ENCODE results near the gene MAPKAP1. TPM values are rescaled to one million over a fixed set of nuclear protein-coding genes. Genes with fewer than 3 reads are reported as not detected.
"Not testable (repeated sequence)": the region's sequence is repeated elsewhere in the genome, so short reads cannot be mapped to it uniquely, and the experiment has no call there.

MAPKAP1 gene
- total and polyA plus RNA-seq, 9 donors: 47.3 to 67.3 (median 59.6) TPM

DNA sequence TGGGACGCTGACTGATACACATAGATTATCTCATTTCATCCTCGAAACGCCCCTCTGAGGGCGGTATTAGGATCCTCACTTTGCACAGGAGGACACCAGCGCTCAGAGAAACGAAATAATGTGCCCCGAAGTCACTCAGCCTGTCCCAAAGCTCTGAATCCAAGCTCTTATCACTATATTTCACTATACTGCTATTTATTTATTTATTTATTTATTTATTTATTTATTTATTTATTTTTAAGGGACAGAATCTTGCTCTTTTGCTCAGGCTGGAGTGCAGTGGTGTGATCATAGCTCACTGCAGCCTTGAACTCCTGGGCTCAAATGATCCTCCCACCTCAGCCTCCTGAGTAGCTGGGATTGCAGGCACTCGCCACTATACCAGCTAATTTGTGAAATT, 306.8 kb downstream of the MAPKAP1 start:
- WGBS (ENCODE audit: insufficient coverage): 89% methylated on average over 5 of the region's 8 CpGs

DNA sequence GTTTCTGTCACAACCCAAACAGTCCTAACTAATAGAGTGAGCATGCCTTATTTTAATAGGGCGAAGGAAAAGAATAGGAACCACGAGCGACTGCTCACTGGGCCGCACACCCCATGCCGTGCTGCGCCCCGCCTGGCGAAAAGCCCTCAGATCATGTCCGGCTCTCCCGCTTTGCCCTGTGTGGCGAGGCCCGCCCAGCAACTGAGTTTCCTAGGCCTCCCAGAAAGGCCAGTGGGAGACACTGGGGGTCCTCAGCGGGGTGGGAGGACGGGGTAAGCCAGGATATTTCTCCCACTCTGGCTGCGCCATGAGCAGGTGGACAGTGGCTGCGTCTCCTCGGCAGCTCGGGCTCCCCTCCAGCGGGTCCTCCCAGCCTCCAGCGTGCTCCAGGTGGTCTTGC, 307.3 kb downstream of the MAPKAP1 start:
- no peaks in the 10 kb centered on the region for H3K9me3 ChIP-seq (replicated peaks; ENCODE audit: control insufficient read depth, low read depth, low read length)
- no peak for DNase-seq
- H3K27me3 ChIP-seq (ENCODE audit: control insufficient read depth, insufficient read depth, low read length): no peaks in the 10 kb centered on the region
- 78% methylated on average over 19 of the region's 20 CpGs for WGBS (ENCODE audit: insufficient coverage)
- H3K4me1 ChIP-seq (ENCODE audit: control insufficient read depth, insufficient read depth, low read length): no peaks in the 10 kb centered on the region
- H3K4me3 ChIP-seq (ENCODE audit: low read length): no peak overlapping the region
- no peak overlapping the region for H3K27ac ChIP-seq (ENCODE audit: low read length)
- no peaks in the 10 kb centered on the region for H3K36me3 ChIP-seq (ENCODE audit: control insufficient read depth, insufficient read depth, low read length)

More for the DNA sequence above, 306.8 kb downstream of the MAPKAP1 start:
- not testable (repeated sequence) for H3K27ac ChIP-seq (ENCODE audit: low read length); H3K27me3 ChIP-seq (ENCODE audit: control insufficient read depth, insufficient read depth, low read length); H3K36me3 ChIP-seq (ENCODE audit: control insufficient read depth, insufficient read depth, low read length); H3K4me3 ChIP-seq (ENCODE audit: low read length); H3K9me3 ChIP-seq (replicated peaks; ENCODE audit: control insufficient read depth, low read depth, low read length); DNase-seq; H3K4me1 ChIP-seq (ENCODE audit: control insufficient read depth, insufficient read depth, low read length)

DNA sequence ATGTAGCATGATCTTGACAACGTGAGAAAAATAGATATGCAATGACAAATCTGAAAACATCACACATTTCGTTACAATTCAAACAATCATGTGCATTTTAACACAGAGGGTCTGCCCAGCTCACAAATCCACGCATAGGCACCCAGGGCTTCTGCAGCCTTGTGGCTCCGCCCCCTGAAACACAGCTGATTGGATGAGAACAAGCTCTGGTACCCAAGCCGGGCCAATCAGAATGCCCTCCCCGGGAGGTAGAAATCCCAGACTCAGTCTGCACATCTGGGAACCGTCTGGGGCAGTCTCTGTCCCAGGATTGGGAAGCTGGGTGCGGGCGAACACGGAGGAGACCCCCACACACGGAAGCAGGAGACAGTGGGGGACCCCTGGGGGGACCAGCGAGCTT, 307.8 kb downstream of the MAPKAP1 start:
- WGBS (ENCODE audit: insufficient coverage): 64% methylated on average over 5 of the region's 12 CpGs
- H3K27ac ChIP-seq (ENCODE audit: low read length): no peak overlapping the region
- no peaks in the 10 kb centered on the region for H3K27me3 ChIP-seq (ENCODE audit: control insufficient read depth, insufficient read depth, low read length)
- H3K4me3 ChIP-seq (ENCODE audit: low read length): no peak overlapping the region
- no peak for DNase-seq
- no peaks in the 10 kb centered on the region for H3K4me1 ChIP-seq (ENCODE audit: control insufficient read depth, insufficient read depth, low read length)
- H3K36me3 ChIP-seq (ENCODE audit: control insufficient read depth, insufficient read depth, low read length): no peaks in the 10 kb centered on the region
- H3K9me3 ChIP-seq (replicated peaks; ENCODE audit: control insufficient read depth, low read depth, low read length): no peaks in the 10 kb centered on the region

DNA sequence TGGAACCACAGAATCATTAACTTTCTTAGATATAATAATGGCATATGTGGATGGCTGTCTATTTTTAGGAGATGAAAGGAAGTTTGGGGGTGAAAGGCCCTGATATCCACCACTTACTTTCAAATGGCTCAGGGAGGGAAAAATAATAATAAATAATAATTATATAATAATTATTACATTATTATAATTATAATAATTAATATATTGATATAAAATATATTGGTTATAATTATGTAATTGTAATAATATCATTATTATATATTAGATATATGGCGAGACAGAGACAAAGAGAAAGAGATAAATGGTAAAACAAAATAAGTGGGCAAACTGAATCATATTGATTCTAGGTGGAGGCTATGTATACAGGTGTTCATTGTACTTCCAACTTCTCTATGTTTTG, 308.8 kb downstream of the MAPKAP1 start:
- Histone ChIP-seq H3K27ac (ENCODE audit: low read length) (no peak overlapping the region), H3K4me3 (ENCODE audit: low read length) (no peak overlapping the region), H3K9me3 (replicated peaks; ENCODE audit: control insufficient read depth, low read depth, low read length) (no peaks in the 10 kb centered on the region), H3K27me3 (ENCODE audit: control insufficient read depth, insufficient read depth, low read length) (no peaks in the 10 kb centered on the region), H3K4me1 (ENCODE audit: control insufficient read depth, insufficient read depth, low read length) (no peaks in the 10 kb centered on the region), H3K36me3 (ENCODE audit: control insufficient read depth, insufficient read depth, low read length) (no peaks in the 10 kb centered on the region)
- WGBS (ENCODE audit: insufficient coverage): no CpG with 5 or more reads among the region's 1 CpG
- DNase-seq: no peak

DNA sequence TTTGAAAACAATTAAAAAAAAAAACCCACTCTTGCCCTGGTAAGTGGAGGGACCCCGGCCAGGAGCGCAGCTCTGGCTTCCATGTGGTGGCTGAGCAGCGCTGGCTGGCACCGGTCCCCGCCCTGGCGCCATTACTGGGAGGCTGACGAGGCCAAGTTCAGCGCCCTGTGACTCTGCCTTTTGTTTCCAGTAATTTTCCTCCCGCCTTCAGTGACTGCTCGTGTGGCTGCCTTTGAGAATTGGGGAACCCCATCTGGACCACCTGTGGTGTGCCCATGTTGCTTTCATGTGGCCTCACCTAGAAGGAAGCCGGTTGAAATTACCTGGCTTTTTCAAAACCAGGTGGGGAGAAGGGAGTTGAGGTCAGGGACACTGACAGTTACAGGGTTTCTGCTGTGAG, 309.3 kb downstream of the MAPKAP1 start:
- H3K9me3 ChIP-seq (replicated peaks; ENCODE audit: control insufficient read depth, low read depth, low read length): no peaks in the 10 kb centered on the region
- H3K27me3 ChIP-seq (ENCODE audit: control insufficient read depth, insufficient read depth, low read length): no peaks in the 10 kb centered on the region
- H3K4me3 ChIP-seq (ENCODE audit: low read length): no peak overlapping the region
- 63% methylated on average over 10 of the region's 11 CpGs for WGBS (ENCODE audit: insufficient coverage)
- H3K27ac ChIP-seq (ENCODE audit: low read length): no peak overlapping the region
- DNase-seq: no peak
- H3K36me3 ChIP-seq (ENCODE audit: control insufficient read depth, insufficient read depth, low read length): no peaks in the 10 kb centered on the region
- no peaks in the 10 kb centered on the region for H3K4me1 ChIP-seq (ENCODE audit: control insufficient read depth, insufficient read depth, low read length)

DNA sequence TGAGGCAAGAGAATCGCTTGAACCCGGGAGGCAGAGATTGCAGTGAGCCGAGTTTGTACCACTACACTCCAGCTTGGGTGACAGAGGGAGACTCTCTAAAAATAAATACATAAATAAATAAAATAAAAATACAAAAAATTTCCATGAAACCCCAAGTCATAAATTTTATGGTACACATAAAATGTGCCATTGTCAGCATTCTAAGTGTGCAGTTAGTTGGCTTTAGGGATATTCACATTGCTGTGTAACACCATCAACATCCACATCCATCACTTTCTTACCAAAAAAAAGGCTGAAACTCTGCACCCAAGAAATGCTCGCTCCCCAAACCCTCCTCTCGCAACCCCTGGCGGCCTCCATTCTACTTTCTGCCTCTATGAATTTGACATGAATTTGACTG, 310.2 kb downstream of the MAPKAP1 start:
- H3K27ac ChIP-seq (ENCODE audit: low read length): no peak overlapping the region
- H3K36me3 ChIP-seq (ENCODE audit: control insufficient read depth, insufficient read depth, low read length): no peaks in the 10 kb centered on the region
- no peaks in the 10 kb centered on the region for H3K9me3 ChIP-seq (replicated peaks; ENCODE audit: control insufficient read depth, low read depth, low read length)
- no peak overlapping the region for H3K4me3 ChIP-seq (ENCODE audit: low read length)
- no peaks in the 10 kb centered on the region for H3K27me3 ChIP-seq (ENCODE audit: control insufficient read depth, insufficient read depth, low read length)
- H3K4me1 ChIP-seq (ENCODE audit: control insufficient read depth, insufficient read depth, low read length): no peaks in the 10 kb centered on the region
- 80% methylated on average over 1 of the region's 6 CpGs for WGBS (ENCODE audit: insufficient coverage)
- DNase-seq: no peak

DNA sequence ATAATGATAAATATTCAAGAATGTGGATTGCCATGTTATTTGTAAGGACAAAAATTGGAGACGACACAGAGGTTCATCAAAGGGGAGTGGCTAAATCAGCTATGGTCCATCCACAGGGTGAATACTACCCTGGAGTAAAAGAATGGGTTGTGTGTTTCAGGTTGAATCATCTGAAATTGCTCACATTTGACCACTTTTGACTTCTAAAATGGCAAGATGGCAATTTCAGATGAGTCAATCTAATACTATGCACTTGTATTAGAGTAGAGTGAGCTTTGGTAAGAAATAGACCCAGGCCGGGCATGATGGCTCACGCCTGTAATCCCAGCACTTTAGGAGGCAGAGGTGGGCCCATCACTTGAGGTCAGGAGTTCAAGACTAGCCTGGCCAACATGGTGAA, 313.6 kb downstream of the MAPKAP1 start:
- H3K4me3 ChIP-seq (ENCODE audit: low read length): no peak overlapping the region
- no peaks in the 10 kb centered on the region for H3K4me1 ChIP-seq (ENCODE audit: control insufficient read depth, insufficient read depth, low read length)
- no peaks in the 10 kb centered on the region for H3K27me3 ChIP-seq (ENCODE audit: control insufficient read depth, insufficient read depth, low read length)
- WGBS (ENCODE audit: insufficient coverage): 56% methylated on average over 1 of the region's 3 CpGs
- no peak for DNase-seq
- no peaks in the 10 kb centered on the region for H3K36me3 ChIP-seq (ENCODE audit: control insufficient read depth, insufficient read depth, low read length)
- H3K27ac ChIP-seq (ENCODE audit: low read length): no peak overlapping the region
- no peaks in the 10 kb centered on the region for H3K9me3 ChIP-seq (replicated peaks; ENCODE audit: control insufficient read depth, low read depth, low read length)

DNA sequence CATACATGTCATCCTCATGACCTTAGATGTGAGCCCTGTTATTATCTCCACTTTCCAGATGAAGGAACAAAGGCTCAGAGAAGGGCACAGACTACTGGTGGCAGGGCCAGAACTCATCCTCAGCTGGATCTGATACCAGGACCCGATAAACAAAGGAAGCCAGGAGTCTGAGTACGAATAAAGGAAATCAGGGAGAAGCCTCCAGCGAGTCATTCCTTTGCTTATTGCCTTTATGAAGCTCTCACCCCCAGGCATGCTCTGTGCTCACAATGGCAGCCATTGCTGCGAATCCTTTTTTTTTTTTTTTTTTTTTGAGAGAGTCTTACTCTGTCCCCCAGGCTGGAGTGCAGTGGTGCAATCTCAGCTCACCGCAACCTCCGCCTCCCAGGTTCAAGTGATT, 315.3 kb downstream of the MAPKAP1 start:
- no peaks in the 10 kb centered on the region for H3K27me3 ChIP-seq (ENCODE audit: control insufficient read depth, insufficient read depth, low read length)
- DNase-seq: no peak
- H3K9me3 ChIP-seq (replicated peaks; ENCODE audit: control insufficient read depth, low read depth, low read length): no peaks in the 10 kb centered on the region
- no peak overlapping the region for H3K27ac ChIP-seq (ENCODE audit: low read length)
- 100% methylated on average over 1 of the region's 6 CpGs for WGBS (ENCODE audit: insufficient coverage)
- no peaks in the 10 kb centered on the region for H3K36me3 ChIP-seq (ENCODE audit: control insufficient read depth, insufficient read depth, low read length)
- H3K4me3 ChIP-seq (ENCODE audit: low read length): no peak overlapping the region
- H3K4me1 ChIP-seq (ENCODE audit: control insufficient read depth, insufficient read depth, low read length): no peaks in the 10 kb centered on the region

DNA sequence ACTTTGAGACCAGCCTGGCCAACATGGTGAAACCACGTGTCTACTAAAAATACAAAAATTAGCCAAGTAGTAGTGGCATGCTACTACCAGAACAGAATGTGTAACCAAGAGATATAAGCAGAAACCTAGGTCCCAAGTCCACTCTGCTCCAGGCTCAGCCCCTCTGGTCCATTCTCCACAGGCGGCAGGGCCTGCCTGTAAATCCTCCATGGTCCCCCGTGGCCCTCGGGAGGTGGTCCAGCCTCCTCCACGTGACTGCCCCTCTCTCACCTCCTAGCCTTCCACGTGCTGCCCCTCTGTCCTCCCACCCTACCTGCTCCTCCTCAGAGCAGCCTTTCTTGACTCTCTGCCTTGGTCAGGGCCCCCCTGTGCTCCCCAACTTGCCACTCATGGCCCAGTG, 318.0 kb downstream of the MAPKAP1 start:
- H3K27me3 ChIP-seq (ENCODE audit: control insufficient read depth, insufficient read depth, low read length): no peaks in the 10 kb centered on the region
- H3K4me3 ChIP-seq (ENCODE audit: low read length): no peak overlapping the region
- no peaks in the 10 kb centered on the region for H3K9me3 ChIP-seq (replicated peaks; ENCODE audit: control insufficient read depth, low read depth, low read length)
- no peak for DNase-seq
- H3K4me1 ChIP-seq (ENCODE audit: control insufficient read depth, insufficient read depth, low read length): no peaks in the 10 kb centered on the region
- no peak overlapping the region for H3K27ac ChIP-seq (ENCODE audit: low read length)
- 57% methylated on average over 6 of the region's 6 CpGs for WGBS (ENCODE audit: insufficient coverage)
- H3K36me3 ChIP-seq (ENCODE audit: control insufficient read depth, insufficient read depth, low read length): no peaks in the 10 kb centered on the region

DNA sequence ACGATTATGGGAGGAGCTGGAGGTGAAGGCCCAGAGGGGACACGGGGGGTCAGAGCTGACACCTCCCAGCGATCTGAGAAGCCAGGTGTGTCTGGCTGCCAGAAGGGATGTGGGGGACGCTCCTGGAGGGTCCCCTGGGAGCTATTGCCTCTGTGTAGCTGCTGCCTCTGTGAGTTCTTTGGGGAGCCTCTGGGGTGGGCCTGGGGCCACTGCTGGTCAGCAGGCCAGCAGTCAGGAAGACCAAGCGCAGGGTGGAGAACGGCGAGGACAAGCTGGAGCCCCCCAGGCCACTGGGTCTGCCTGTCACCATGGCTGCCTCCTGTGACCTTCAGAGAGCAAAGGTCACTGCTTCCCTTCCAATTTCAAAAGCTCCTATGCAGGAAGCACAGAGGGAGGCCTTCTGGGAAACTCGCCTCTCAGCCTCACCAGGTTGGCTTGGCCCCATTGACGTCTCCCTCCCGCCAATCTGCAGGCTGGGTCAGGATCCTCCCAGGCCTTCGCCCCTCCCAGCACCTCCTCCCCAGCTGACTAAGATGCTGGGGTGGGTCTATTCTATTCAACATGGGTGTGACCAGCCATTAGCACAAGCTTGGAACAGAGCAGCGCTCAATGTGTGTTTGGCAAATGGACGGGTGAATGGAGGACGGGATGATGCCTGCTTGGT, 319.0 kb downstream of the MAPKAP1 start:
- no peak for DNase-seq
- no peaks in the 10 kb centered on the region for H3K36me3 ChIP-seq (ENCODE audit: control insufficient read depth, insufficient read depth, low read length)
- 73% methylated on average over 11 of the region's 14 CpGs for WGBS (ENCODE audit: insufficient coverage)

More for the DNA sequence above, 319.0 kb downstream of the MAPKAP1 start:
- H3K27me3 ChIP-seq (ENCODE audit: control insufficient read depth, insufficient read depth, low read length): no peaks in the 10 kb centered on the region
- H3K4me3 ChIP-seq (ENCODE audit: low read length): no peak overlapping the region
- H3K27ac ChIP-seq (ENCODE audit: low read length): no peak overlapping the region
- no peaks in the 10 kb centered on the region for H3K9me3 ChIP-seq (replicated peaks; ENCODE audit: control insufficient read depth, low read depth, low read length)
- H3K4me1 ChIP-seq (ENCODE audit: control insufficient read depth, insufficient read depth, low read length): no peaks in the 10 kb centered on the region
